Measurements from ENCODE around the gene SOX8.
"Not testable (repeated sequence)": the region's sequence is repeated elsewhere in the genome, so short reads cannot be mapped to it uniquely, and the experiment has no call there.

The SOX8 gene

GRCh38 chr16:955766-956165 is 25.8 kb upstream of the SOX8 start:
- not testable (repeated sequence) for DNase-seq

GRCh38 chr16:959232-960040 is 22.1 kb upstream of the SOX8 start:
- no peak for DNase-seq

GRCh38 chr16:962366-962765 is 19.2 kb upstream of the SOX8 start:
- no peak for DNase-seq

GRCh38 chr16:962901-963814 is 18.4 kb upstream of the SOX8 start:
- DNase-seq, result no peak

GRCh38 chr16:963913-964312 is 17.7 kb upstream of the SOX8 start:
- no peak for DNase-seq

- peak; percentile 81 for DNase-seq
These were observed 17.1 kb upstream of the SOX8 start for GRCh38 chr16:964356-965035.

GRCh38 chr16:965036-965395 is 16.6 kb upstream of the SOX8 start:
- DNase-seq, result no peak

GRCh38 chr16:965487-965886 is 16.1 kb upstream of the SOX8 start:
- no peak for DNase-seq

GRCh38 chr16:966035-966434 is 15.5 kb upstream of the SOX8 start:
- DNase-seq, result no peak

GRCh38 chr16:966505-966904 is 15.1 kb upstream of the SOX8 start:
- DNase-seq, result no peak

- no peak for DNase-seq
These were observed 14.5 kb upstream of the SOX8 start for GRCh38 chr16:967077-967541.

- no peak for DNase-seq
These were observed 13.8 kb upstream of the SOX8 start for GRCh38 chr16:967546-968295.

- no peak for DNase-seq
These were observed 12.9 kb upstream of the SOX8 start for GRCh38 chr16:968620-969019.

- DNase-seq, result no peak
These were observed 11.8 kb upstream of the SOX8 start for GRCh38 chr16:969508-970385.

GRCh38 chr16:970386-970765 is 11.2 kb upstream of the SOX8 start:
- no peak for DNase-seq

GRCh38 chr16:970766-971581 is 10.6 kb upstream of the SOX8 start, which contains the start of gene LMF1:
Gene LMF1, minus strand, starts transcription at chr16:970984. Its CDS starts 4 bp downstream, at chr16:970980.
- DNase-seq, result peak; percentile 93

- DNase-seq, result no peak
These were observed 10.0 kb upstream of the SOX8 start for GRCh38 chr16:971582-971905.

- no peak for DNase-seq
These were observed 9.6 kb upstream of the SOX8 start for GRCh38 chr16:971981-972315.

- DNase-seq, result no peak
These were observed 9.1 kb upstream of the SOX8 start for GRCh38 chr16:972316-973002.

GRCh38 chr16:973366-973765 is 8.2 kb upstream of the SOX8 start:
- DNase-seq, result no peak

Data from stimulated activated CD4-positive, alpha-beta T cell treated with anti-CD3 and anti-CD28 coated beads, Interleukin-4, amount 100 ng/mL, for 24 hours (primary cell).